HEK293 (cell line): Measurements from ENCODE around the gene MYO5B.
A peak's percentile ranks its signal among the peaks of the same experiment; 100 is the strongest.

Experiments used
- AEBP2 ChIP-seq: fragments of 450-650 bp; formaldehyde crosslinking; IDR thresholded peaks from 2 replicates; pipeline ENCODE4 v1.5.1; 2016; ENCODE audit warnings: missing biosample characterization, missing genetic modification characterization, borderline replicate concordance
- BCL11A ChIP-seq: fragments of 450-650 bp; formaldehyde crosslinking; IDR thresholded peaks from 2 replicates; pipeline ENCODE4 v1.5.1; 2016; ENCODE audit warnings: low read depth, missing biosample characterization, missing genetic modification characterization
- SETDB1 ChIP-seq: IDR thresholded peaks from one replicate; pipeline ENCODE4 v1.6.1; 2017; ENCODE audit warnings: mild to moderate bottlenecking, low read length, moderate library complexity, mixed read lengths; ENCODE audit not compliant: insufficient read length
- SP3 ChIP-seq: fragments of 450-650 bp; formaldehyde crosslinking; IDR thresholded peaks from 2 replicates; pipeline ENCODE4 v1.5.1; 2016; ENCODE audit warnings: missing biosample characterization, missing genetic modification characterization
- WT1 ChIP-seq: fragments of 450-650 bp; formaldehyde crosslinking; IDR thresholded peaks from 2 replicates; pipeline ENCODE4 v1.5.1; 2016; ENCODE audit warnings: missing biosample characterization, missing genetic modification characterization
- ZFP3 ChIP-seq: fragments of 450-650 bp; formaldehyde crosslinking; IDR thresholded peaks from 2 replicates; pipeline ENCODE4 v1.5.1; 2016; ENCODE audit warnings: low read depth, missing biosample characterization, missing genetic modification characterization
- ZNF121 ChIP-seq: fragments of 450-650 bp; formaldehyde crosslinking; IDR thresholded peaks from 2 replicates; pipeline ENCODE4 v1.5.1; 2016; ENCODE audit warnings: missing biosample characterization, missing genetic modification characterization
- ZNF138 ChIP-seq: fragments of 450-650 bp; formaldehyde crosslinking; IDR thresholded peaks from 2 replicates; pipeline ENCODE4 v1.5.1; 2016; ENCODE audit warnings: missing biosample characterization, missing genetic modification characterization, borderline replicate concordance
- ZNF140 ChIP-seq: fragments of 450-650 bp; formaldehyde crosslinking; IDR thresholded peaks from 2 replicates; pipeline ENCODE4 v1.5.1; 2016; ENCODE audit warnings: missing biosample characterization, missing genetic modification characterization
- ZNF202 ChIP-seq: fragments of 450-650 bp; formaldehyde crosslinking; IDR thresholded peaks from 2 replicates; pipeline ENCODE4 v1.5.1; 2016; ENCODE audit warnings: missing biosample characterization, missing genetic modification characterization, borderline replicate concordance
- ZNF23 ChIP-seq: fragments of 450-650 bp; formaldehyde crosslinking; IDR thresholded peaks from 2 replicates; pipeline ENCODE4 v1.5.1; 2016; ENCODE audit warnings: missing biosample characterization, missing genetic modification characterization, borderline replicate concordance
- ZNF266 ChIP-seq: fragments of 450-650 bp; formaldehyde crosslinking; IDR thresholded peaks from 2 replicates; pipeline ENCODE4 v1.5.1; 2016; ENCODE audit warnings: missing biosample characterization, missing genetic modification characterization, low read depth
- ZNF274 ChIP-seq, 2 experiments: fragments of 200-500 bp in 1 of 2; fragments of 450-650 bp in 1 of 2; sonication (Bioruptor generic) in 1 of 2; formaldehyde crosslinking in 1 of 2; IDR thresholded peaks; 2 replicates each; pipeline versions ENCODE4 v1.5.1 to v1.6.1; 2014 to 2016; ENCODE audit warnings: borderline replicate concordance in 1 of 2, inconsistent platforms in 1 of 2, low read length in 1 of 2, missing biosample characterization in 1 of 2, missing genetic modification characterization in 1 of 2
- ZNF292 ChIP-seq: fragments of 450-650 bp; formaldehyde crosslinking; IDR thresholded peaks from 2 replicates; pipeline ENCODE4 v1.5.1; 2016; ENCODE audit warnings: low read depth, missing biosample characterization, missing genetic modification characterization, borderline replicate concordance
- ZNF302 ChIP-seq: fragments of 450-650 bp; formaldehyde crosslinking; IDR thresholded peaks from 2 replicates; pipeline ENCODE4 v1.5.1; 2016; ENCODE audit warnings: missing biosample characterization, missing genetic modification characterization, low read depth
- ZNF366 ChIP-seq: fragments of 450-650 bp; formaldehyde crosslinking; conservative IDR thresholded peaks from 2 replicates; pipeline ENCODE4 v1.5.1; 2016; ENCODE audit warnings: missing biosample characterization, missing genetic modification characterization
- ZNF394 ChIP-seq: fragments of 450-650 bp; formaldehyde crosslinking; IDR thresholded peaks from 2 replicates; pipeline ENCODE4 v1.5.1; 2016; ENCODE audit warnings: missing biosample characterization, missing genetic modification characterization, mild to moderate bottlenecking, moderate library complexity, borderline replicate concordance
- ZNF426 ChIP-seq: fragments of 450-650 bp; formaldehyde crosslinking; IDR thresholded peaks from 2 replicates; pipeline ENCODE4 v1.5.1; 2017; ENCODE audit warnings: missing biosample characterization, missing genetic modification characterization, mild to moderate bottlenecking, inconsistent platforms, moderate library complexity
- ZNF48 ChIP-seq: fragments of 450-650 bp; formaldehyde crosslinking; IDR thresholded peaks from 2 replicates; pipeline ENCODE4 v1.5.1; 2016; ENCODE audit warnings: missing biosample characterization, missing genetic modification characterization
- ZNF510 ChIP-seq: fragments of 450-650 bp; formaldehyde crosslinking; IDR thresholded peaks from 2 replicates; pipeline ENCODE4 v1.5.1; 2018; ENCODE audit warnings: mild to moderate bottlenecking, missing genetic modification characterization, missing biosample characterization; ENCODE audit not compliant: insufficient replicate concordance
- ZNF548 ChIP-seq: fragments of 450-650 bp; formaldehyde crosslinking; IDR thresholded peaks from 2 replicates; pipeline ENCODE4 v1.5.1; 2016; ENCODE audit warnings: missing biosample characterization, missing genetic modification characterization
- ZNF610 ChIP-seq: fragments of 450-650 bp; formaldehyde crosslinking; IDR thresholded peaks from 2 replicates; pipeline ENCODE4 v1.5.1; 2016; ENCODE audit warnings: missing biosample characterization, missing genetic modification characterization, borderline replicate concordance
- ZNF664 ChIP-seq: fragments of 450-650 bp; formaldehyde crosslinking; IDR thresholded peaks from 2 replicates; pipeline ENCODE4 v1.5.1; 2016; ENCODE audit warnings: missing biosample characterization, missing genetic modification characterization
- TF ChIP-seq, protein P1 (sequence below): fragments of 450-650 bp; formaldehyde crosslinking; IDR thresholded peaks from 2 replicates; pipeline ENCODE4 v1.5.1; 2016; ENCODE audit warnings: missing biosample characterization, missing genetic modification characterization, low read depth
- TF ChIP-seq, protein P2 (sequence below): fragments of 450-650 bp; formaldehyde crosslinking; IDR thresholded peaks from 2 replicates; pipeline ENCODE4 v1.5.1; 2016; ENCODE audit warnings: missing biosample characterization, missing genetic modification characterization

Gene MYO5B

GRCh38 chr18:50105027-50105426, 89.9 kb downstream of the MYO5B start (continued):
- no peak for TF ChIP-seq BCL11A (tag by site-specific recombination)
- peak; percentile 95 for TF ChIP-seq ZNF510 (tag by site-specific recombination)
- peak; percentile 82 for TF ChIP-seq ZNF664 (tag by site-specific recombination)
- TF ChIP-seq ZFP3 (tag by site-specific recombination) = peak; percentile 40; the same call in 1 of the 2 replicates
- 0 out of 2 replicates have a peak, but pooled peaks have one; percentile 20 for TF ChIP-seq ZNF610 (tag by site-specific recombination)
- no peak for TF ChIP-seq SETDB1
- TF ChIP-seq, protein P1, sequence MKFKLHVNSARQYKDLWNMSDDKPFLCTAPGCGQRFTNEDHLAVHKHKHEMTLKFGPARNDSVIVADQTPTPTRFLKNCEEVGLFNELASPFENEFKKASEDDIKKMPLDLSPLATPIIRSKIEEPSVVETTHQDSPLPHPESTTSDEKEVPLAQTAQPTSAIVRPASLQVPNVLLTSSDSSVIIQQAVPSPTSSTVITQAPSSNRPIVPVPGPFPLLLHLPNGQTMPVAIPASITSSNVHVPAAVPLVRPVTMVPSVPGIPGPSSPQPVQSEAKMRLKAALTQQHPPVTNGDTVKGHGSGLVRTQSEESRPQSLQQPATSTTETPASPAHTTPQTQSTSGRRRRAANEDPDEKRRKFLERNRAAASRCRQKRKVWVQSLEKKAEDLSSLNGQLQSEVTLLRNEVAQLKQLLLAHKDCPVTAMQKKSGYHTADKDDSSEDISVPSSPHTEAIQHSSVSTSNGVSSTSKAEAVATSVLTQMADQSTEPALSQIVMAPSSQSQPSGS (tag by site-specific recombination) = no peak
- TF ChIP-seq ZNF23 (tag by site-specific recombination) = no peak
- TF ChIP-seq ZNF292 (tag by site-specific recombination) = peak; percentile 64; the same call in 1 of the 2 replicates
- 0 out of 2 replicates have a peak, but pooled peaks have one; percentile 62 for TF ChIP-seq ZNF121 (tag by site-specific recombination)
- peak; percentile 99 for TF ChIP-seq ZNF394 (tag by site-specific recombination)
- 0 out of 2 replicates have a peak, but pooled peaks have one; percentile 76 for TF ChIP-seq AEBP2 (tag by site-specific recombination)
- peak; percentile 80; the same call in 1 of the 2 replicates for TF ChIP-seq ZNF202 (tag by site-specific recombination)
- TF ChIP-seq, protein P2, sequence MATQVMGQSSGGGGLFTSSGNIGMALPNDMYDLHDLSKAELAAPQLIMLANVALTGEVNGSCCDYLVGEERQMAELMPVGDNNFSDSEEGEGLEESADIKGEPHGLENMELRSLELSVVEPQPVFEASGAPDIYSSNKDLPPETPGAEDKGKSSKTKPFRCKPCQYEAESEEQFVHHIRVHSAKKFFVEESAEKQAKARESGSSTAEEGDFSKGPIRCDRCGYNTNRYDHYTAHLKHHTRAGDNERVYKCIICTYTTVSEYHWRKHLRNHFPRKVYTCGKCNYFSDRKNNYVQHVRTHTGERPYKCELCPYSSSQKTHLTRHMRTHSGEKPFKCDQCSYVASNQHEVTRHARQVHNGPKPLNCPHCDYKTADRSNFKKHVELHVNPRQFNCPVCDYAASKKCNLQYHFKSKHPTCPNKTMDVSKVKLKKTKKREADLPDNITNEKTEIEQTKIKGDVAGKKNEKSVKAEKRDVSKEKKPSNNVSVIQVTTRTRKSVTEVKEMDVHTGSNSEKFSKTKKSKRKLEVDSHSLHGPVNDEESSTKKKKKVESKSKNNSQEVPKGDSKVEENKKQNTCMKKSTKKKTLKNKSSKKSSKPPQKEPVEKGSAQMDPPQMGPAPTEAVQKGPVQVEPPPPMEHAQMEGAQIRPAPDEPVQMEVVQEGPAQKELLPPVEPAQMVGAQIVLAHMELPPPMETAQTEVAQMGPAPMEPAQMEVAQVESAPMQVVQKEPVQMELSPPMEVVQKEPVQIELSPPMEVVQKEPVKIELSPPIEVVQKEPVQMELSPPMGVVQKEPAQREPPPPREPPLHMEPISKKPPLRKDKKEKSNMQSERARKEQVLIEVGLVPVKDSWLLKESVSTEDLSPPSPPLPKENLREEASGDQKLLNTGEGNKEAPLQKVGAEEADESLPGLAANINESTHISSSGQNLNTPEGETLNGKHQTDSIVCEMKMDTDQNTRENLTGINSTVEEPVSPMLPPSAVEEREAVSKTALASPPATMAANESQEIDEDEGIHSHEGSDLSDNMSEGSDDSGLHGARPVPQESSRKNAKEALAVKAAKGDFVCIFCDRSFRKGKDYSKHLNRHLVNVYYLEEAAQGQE (tag by site-specific recombination) = peak; percentile 79
- 0 out of 2 replicates have a peak, but pooled peaks have one; percentile 43 for TF ChIP-seq ZNF138 (tag by site-specific recombination)
- peak; percentile 98 for TF ChIP-seq ZNF426 (tag by site-specific recombination)
- peak; percentile 61; the same call in 1 of the 2 replicates for TF ChIP-seq SP3 (tag by site-specific recombination)
- no peak for TF ChIP-seq ZNF48 (tag by site-specific recombination)
- TF ChIP-seq ZNF548 = no peak
- no peak for TF ChIP-seq ZNF274 (IDR thresholded peaks at IDR 0.05; ENCODE audit: low read length)
- TF ChIP-seq ZNF274 (tag by site-specific recombination; IDR thresholded peaks at IDR 0.05; ENCODE audit: borderline replicate concordance) = no peak
- TF ChIP-seq ZNF140 (tag by site-specific recombination) = peak; percentile 96
- TF ChIP-seq ZNF302 = no peak
- TF ChIP-seq ZNF366 (tag by site-specific recombination) = peak; percentile 46; the same call in 1 of the 2 replicates
- no peak for TF ChIP-seq WT1 (tag by site-specific recombination)
- TF ChIP-seq ZNF266 (tag by site-specific recombination) = peak; percentile 95
